Measurements from ENCODE around the gene CSRP3. TPM values are rescaled to one million over a fixed set of nuclear protein-coding genes. Genes with fewer than 3 reads are reported as not detected.

Gene CSRP3
- total and polyA plus RNA-seq, 9 of the 15 experiments (the other 6 are each of a cell fraction or from before 2014, with no cell fraction given): 0.14 TPM; not detected in 8

GRCh38 chr11:19185516-19186052, 16.2 kb downstream of the CSRP3 start:
- no peak overlapping the region for H3K27ac ChIP-seq (ENCODE audit: extremely low read depth, low read depth, low read length)
- ATAC-seq (no peak), FAIRE-seq (no peak), DNase-seq (ENCODE audit: extremely low read depth in 1 of 4, low spot score in 3 of 4) (no peak)
- ChIA-PET CTCF (ENCODE audit: low intra/inter-chr PET ratio) (no interaction called here), POLR2A (no interaction called here)
- no peaks in the 10 kb centered on the region for H3K9me1 ChIP-seq (ENCODE audit: control insufficient read depth, insufficient read depth, low read length)
- WGBS (ENCODE audit: insufficient coverage, low coverage, missing lambda C conversion rate): 11% methylated on average over 6 of the region's 6 CpGs
- no peak overlapping the region for H3K9ac ChIP-seq (ENCODE audit: insufficient read depth in 1 of 2, low read depth in 2 of 2, low read length in 2 of 2)
- intact Hi-C loops (cut with micrococcal nuclease) (no loop called here), in situ Hi-C loops (cut with MboI) (no loop called here)
- H3K4me3 ChIP-seq: no peak overlapping the region
- peaks cover 4 to 31% of the 10 kb centered on the region in 2 experiments; a peak in 2 of 5 replicates for H3K27me3 ChIP-seq (ENCODE audit: control insufficient read depth in 2 of 2, insufficient read depth in 2 of 2, low read length in 2 of 2)
- H2AFZ ChIP-seq (ENCODE audit: low read depth, low read length): no peak overlapping the region
- no peak overlapping the region for H3K4me2 ChIP-seq (ENCODE audit: insufficient read depth, low read length)
- no peaks in the 10 kb centered on the region for H3K9me3 ChIP-seq (replicated peaks; ENCODE audit: control insufficient read depth, insufficient read depth, low read depth, low read length)
- H3K36me3 ChIP-seq (ENCODE audit: control insufficient read depth, insufficient read depth, low read length): no peaks in the 10 kb centered on the region
- no peak for TF ChIP-seq TCFL5 (CRISPR knock-in tag; conservative IDR thresholded peaks at IDR 0.05)
- no peak for TF ChIP-seq MAX (CRISPR knock-in tag; IDR thresholded peaks at IDR 0.05)
- no peak for TF ChIP-seq E2F6 (IDR thresholded peaks at IDR 0.05; ENCODE audit: borderline replicate concordance in 1 of 2, extremely low read depth in 1 of 2, insufficient read depth in 1 of 2, insufficient read length in 1 of 2, low read depth in 1 of 2, low read length in 1 of 2, poor library complexity in 1 of 2, severe bottlenecking in 1 of 2)
- no peak for TF ChIP-seq ARID1B (IDR thresholded peaks at IDR 0.05)
- TF ChIP-seq NFIX (CRISPR knock-in tag; IDR thresholded peaks at IDR 0.05; ENCODE audit: low read depth): no peak
- TF ChIP-seq HNRNPLL (IDR thresholded peaks at IDR 0.05; ENCODE audit: low read depth, low read length, poor library complexity, severe bottlenecking): no peak
- TF ChIP-seq ELK1 (CRISPR knock-in tag; IDR thresholded peaks at IDR 0.05): no peak
- no peak for TF ChIP-seq STAT5A (IDR thresholded peaks at IDR 0.05; ENCODE audit: borderline replicate concordance, low read length)
- no peak for TF ChIP-seq ESRRB (CRISPR knock-in tag; IDR thresholded peaks at IDR 0.05; ENCODE audit: borderline replicate concordance)
- no peak for TF ChIP-seq PHF20 (IDR thresholded peaks at IDR 0.05; ENCODE audit: partially characterized antibody)
- TF ChIP-seq MCM2 (IDR thresholded peaks at IDR 0.05; ENCODE audit: low read depth): no peak
- TF ChIP-seq GMEB1 (CRISPR knock-in tag; IDR thresholded peaks at IDR 0.05): no peak
- no peak for TF ChIP-seq PURB (CRISPR knock-in tag; IDR thresholded peaks at IDR 0.05; ENCODE audit: low read depth)
- no peaks in the 10 kb centered on the region; a peak in 2 of 5 replicates for H3K4me1 ChIP-seq (replicated peaks in 1 of 2; ENCODE audit: control insufficient read depth in 2 of 2, insufficient read depth in 2 of 2, low read length in 2 of 2)
- no TSS peak for BruUV-seq (replicated peaks)
- H3K79me2 ChIP-seq (ENCODE audit: control insufficient read depth, insufficient read depth, low read length): no peaks in the 10 kb centered on the region
- no peaks in the 10 kb centered on the region for H4K20me1 ChIP-seq (replicated peaks; ENCODE audit: control insufficient read depth, insufficient read depth, low read length)
